ENCODE data around the gene POU4F1.

DNA sequence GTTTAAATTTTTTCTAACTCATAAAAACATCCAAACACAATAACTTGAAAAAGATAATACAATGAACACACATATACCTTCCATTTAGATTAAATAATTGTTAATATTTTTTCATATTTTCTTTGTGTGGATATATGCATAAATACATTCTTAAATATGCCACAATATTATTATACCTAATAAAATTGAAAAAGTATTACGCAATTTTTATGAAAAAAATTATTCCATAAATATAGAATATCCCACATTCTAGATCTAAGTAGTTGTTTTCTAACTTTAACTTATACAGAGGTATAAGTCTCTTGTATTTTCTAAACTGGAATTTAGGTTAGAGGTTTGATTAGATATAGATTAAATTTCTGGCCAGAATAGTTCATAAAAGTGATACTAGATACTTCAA, 34.3 kb downstream of the POU4F1 start:
- TF ChIP-seq, protein P1, sequence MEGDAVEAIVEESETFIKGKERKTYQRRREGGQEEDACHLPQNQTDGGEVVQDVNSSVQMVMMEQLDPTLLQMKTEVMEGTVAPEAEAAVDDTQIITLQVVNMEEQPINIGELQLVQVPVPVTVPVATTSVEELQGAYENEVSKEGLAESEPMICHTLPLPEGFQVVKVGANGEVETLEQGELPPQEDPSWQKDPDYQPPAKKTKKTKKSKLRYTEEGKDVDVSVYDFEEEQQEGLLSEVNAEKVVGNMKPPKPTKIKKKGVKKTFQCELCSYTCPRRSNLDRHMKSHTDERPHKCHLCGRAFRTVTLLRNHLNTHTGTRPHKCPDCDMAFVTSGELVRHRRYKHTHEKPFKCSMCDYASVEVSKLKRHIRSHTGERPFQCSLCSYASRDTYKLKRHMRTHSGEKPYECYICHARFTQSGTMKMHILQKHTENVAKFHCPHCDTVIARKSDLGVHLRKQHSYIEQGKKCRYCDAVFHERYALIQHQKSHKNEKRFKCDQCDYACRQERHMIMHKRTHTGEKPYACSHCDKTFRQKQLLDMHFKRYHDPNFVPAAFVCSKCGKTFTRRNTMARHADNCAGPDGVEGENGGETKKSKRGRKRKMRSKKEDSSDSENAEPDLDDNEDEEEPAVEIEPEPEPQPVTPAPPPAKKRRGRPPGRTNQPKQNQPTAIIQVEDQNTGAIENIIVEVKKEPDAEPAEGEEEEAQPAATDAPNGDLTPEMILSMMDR (IDR thresholded peaks at IDR 0.05): no peak
- no peak for TF ChIP-seq EZH2 (IDR thresholded peaks at IDR 0.05; ENCODE audit: borderline replicate concordance, insufficient read depth, low read depth, low read length, poor library complexity, severe bottlenecking)

Measured in B cell (primary cell).